IPS-NIHi7 (cell line): Measurements from ENCODE around the gene AK1.

Experiments
- DNase-seq: peaks from one replicate; pipeline ENCODE4 v3.0.0; 2012; ENCODE audit warnings: mixed read lengths; ENCODE audit errors: extremely low spot score

Gene AK1

GRCh38 chr9:127868278-127868902 lies 9.1 kb downstream of the AK1 start:
- DNase-seq: no peak

GRCh38 chr9:127867356-127868277 lies 9.9 kb downstream of the AK1 start:
- no peak for DNase-seq

GRCh38 chr9:127866535-127866934 lies 10.9 kb downstream of the AK1 start:
- no peak for DNase-seq

- no peak for DNase-seq
These were observed 11.6 kb downstream of the AK1 start for GRCh38 chr9:127865645-127866464.

GRCh38 chr9:127863191-127863621 lies 14.3 kb downstream of the AK1 start:
- DNase-seq: no peak

GRCh38 chr9:127862075-127863011 lies 15.1 kb downstream of the AK1 start:
- no peak for DNase-seq

- no peak for DNase-seq
These were observed 16.7 kb downstream of the AK1 start for GRCh38 chr9:127860779-127861178.

- no peak for DNase-seq
These were observed 17.2 kb downstream of the AK1 start for GRCh38 chr9:127860260-127860659.

GRCh38 chr9:127858041-127858512 lies 19.4 kb downstream of the AK1 start:
- DNase-seq: no peak

GRCh38 chr9:127857278-127857677 lies 20.2 kb downstream of the AK1 start:
- DNase-seq: no peak

- no peak for DNase-seq
These were observed 20.8 kb downstream of the AK1 start for GRCh38 chr9:127856729-127857116.

GRCh38 chr9:127856094-127856728 lies 21.3 kb downstream of the AK1 start:
- no peak for DNase-seq

- DNase-seq: no peak
These were observed 22.0 kb downstream of the AK1 start for GRCh38 chr9:127855522-127855921.

GRCh38 chr9:127854960-127855359 lies 22.5 kb downstream of the AK1 start:
- no peak for DNase-seq

GRCh38 chr9:127854184-127854806 lies 23.2 kb downstream of the AK1 start, which contains the start of gene ENG:
Gene ENG (minus strand): TSS chr9:127854658. CDS start chr9:127854355, 303 bp downstream.
- DNase-seq: peak; percentile 72

- no peak for DNase-seq
These were observed 23.9 kb downstream of the AK1 start for GRCh38 chr9:127853312-127854183.

- DNase-seq: no peak
These were observed 24.6 kb downstream of the AK1 start for GRCh38 chr9:127852829-127853228.

GRCh38 chr9:127850286-127850830 lies 27.1 kb downstream of the AK1 start:
- DNase-seq: no peak
